SK-N-SH treated with all-trans-retinoic acid at 6 μM for 48 hours (cell line): ENCODE data around the gene FAM110A.

ENCODE experiments used
- CSDC2 ChIP-seq: fragments of 250-450 bp; sonication (Bioruptor Pico); IDR thresholded peaks from 2 replicates; pipeline ENCODE4 v1.5.0; 2020; ENCODE audit warnings: mild to moderate bottlenecking, moderate library complexity
- ESRRG ChIP-seq: fragments of 250-450 bp; sonication (Bioruptor Pico); IDR thresholded peaks from 2 replicates; pipeline ENCODE4 v1.6.1; 2021; ENCODE audit warnings: mild to moderate bottlenecking
- RARB ChIP-seq: fragments of 250-450 bp; sonication (Bioruptor Pico); IDR thresholded peaks from 2 replicates; pipeline ENCODE4 v1.8.0; 2021; ENCODE audit warnings: mild to moderate bottlenecking, moderate library complexity
- TOX ChIP-seq: fragments of 250-450 bp; sonication (Bioruptor Pico); IDR thresholded peaks from 2 replicates; pipeline ENCODE4 v1.8.0; 2021; ENCODE audit warnings: mild to moderate bottlenecking, moderate library complexity, borderline replicate concordance
- ZC3H10 ChIP-seq: fragments of 250-450 bp; sonication (Bioruptor Pico); IDR thresholded peaks from 2 replicates; pipeline ENCODE4 v1.5.1; 2021; ENCODE audit warnings: mild to moderate bottlenecking, moderate library complexity
- ZFP30 ChIP-seq: fragments of 450-650 bp; formaldehyde crosslinking; IDR thresholded peaks from 2 replicates; pipeline ENCODE4 v1.5.0; 2022; ENCODE audit warnings: mild to moderate bottlenecking, moderate library complexity
- ZNF565 ChIP-seq: fragments of 450-650 bp; formaldehyde crosslinking; conservative IDR thresholded peaks from 2 replicates; pipeline ENCODE4 v1.5.0; 2020; ENCODE audit warnings: low read depth, mild to moderate bottlenecking, moderate library complexity
- ZNF70 ChIP-seq: fragments of 450-650 bp; formaldehyde crosslinking; IDR thresholded peaks from 2 replicates; pipeline ENCODE4 v1.5.0; 2020; ENCODE audit warnings: mild to moderate bottlenecking, moderate library complexity
- TF ChIP-seq, protein P1 (sequence below): fragments of 250-450 bp; sonication (Bioruptor Pico); IDR thresholded peaks from 2 replicates; pipeline ENCODE4 v1.5.1; 2021; ENCODE audit warnings: mild to moderate bottlenecking, moderate library complexity
- TF ChIP-seq, protein P2 (sequence below): fragments of 250-450 bp; sonication (Bioruptor Pico); IDR thresholded peaks from 2 replicates; pipeline ENCODE4 v1.8.0; 2020; ENCODE audit warnings: mild to moderate bottlenecking, moderate library complexity, borderline replicate concordance

DNA sequence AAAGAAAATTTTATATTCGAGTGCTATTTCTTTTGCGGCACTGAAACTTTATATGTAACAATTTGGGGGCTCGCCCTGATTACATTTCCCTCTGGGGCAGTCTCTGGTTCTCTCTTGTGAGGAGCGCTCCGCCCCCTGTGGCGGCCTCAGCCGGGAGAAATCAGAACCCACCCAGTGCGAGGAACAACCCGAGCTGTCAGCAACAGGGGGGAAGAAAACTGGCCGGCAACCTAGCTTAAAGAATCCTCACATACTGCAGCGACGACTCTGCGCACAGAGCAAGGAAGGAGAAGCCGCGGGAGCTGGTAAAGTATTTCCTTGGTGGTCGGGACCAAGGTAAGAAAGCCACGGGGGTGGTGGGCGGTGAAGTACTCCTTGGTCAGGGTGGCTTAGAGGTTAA, 41.3 kb upstream of the FAM110A start:
- TF ChIP-seq ESRRG (CRISPR knock-in tag) (no peak), CSDC2 (no peak), ZNF70 (no peak), RARB (CRISPR knock-in tag) (no peak), ZFP30 (CRISPR knock-in tag) (no peak), ZC3H10 (CRISPR knock-in tag) (no peak), ZNF565 (CRISPR knock-in tag) (no peak), TOX (CRISPR knock-in tag) (no peak)
- TF ChIP-seq, protein P1, sequence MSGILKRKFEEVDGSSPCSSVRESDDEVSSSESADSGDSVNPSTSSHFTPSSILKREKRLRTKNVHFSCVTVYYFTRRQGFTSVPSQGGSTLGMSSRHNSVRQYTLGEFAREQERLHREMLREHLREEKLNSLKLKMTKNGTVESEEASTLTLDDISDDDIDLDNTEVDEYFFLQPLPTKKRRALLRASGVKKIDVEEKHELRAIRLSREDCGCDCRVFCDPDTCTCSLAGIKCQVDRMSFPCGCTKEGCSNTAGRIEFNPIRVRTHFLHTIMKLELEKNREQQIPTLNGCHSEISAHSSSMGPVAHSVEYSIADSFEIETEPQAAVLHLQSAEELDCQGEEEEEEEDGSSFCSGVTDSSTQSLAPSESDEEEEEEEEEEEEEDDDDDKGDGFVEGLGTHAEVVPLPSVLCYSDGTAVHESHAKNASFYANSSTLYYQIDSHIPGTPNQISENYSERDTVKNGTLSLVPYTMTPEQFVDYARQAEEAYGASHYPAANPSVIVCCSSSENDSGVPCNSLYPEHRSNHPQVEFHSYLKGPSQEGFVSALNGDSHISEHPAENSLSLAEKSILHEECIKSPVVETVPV, result no peak
- TF ChIP-seq, protein P2, sequence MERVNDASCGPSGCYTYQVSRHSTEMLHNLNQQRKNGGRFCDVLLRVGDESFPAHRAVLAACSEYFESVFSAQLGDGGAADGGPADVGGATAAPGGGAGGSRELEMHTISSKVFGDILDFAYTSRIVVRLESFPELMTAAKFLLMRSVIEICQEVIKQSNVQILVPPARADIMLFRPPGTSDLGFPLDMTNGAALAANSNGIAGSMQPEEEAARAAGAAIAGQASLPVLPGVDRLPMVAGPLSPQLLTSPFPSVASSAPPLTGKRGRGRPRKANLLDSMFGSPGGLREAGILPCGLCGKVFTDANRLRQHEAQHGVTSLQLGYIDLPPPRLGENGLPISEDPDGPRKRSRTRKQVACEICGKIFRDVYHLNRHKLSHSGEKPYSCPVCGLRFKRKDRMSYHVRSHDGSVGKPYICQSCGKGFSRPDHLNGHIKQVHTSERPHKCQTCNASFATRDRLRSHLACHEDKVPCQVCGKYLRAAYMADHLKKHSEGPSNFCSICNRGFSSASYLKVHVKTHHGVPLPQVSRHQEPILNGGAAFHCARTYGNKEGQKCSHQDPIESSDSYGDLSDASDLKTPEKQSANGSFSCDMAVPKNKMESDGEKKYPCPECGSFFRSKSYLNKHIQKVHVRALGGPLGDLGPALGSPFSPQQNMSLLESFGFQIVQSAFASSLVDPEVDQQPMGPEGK, result no peak
